Mammary epithelial cell (primary cell): Measurements from ENCODE around the gene KSR2.

ENCODE experiments used
- EZH2 ChIP-seq: IDR thresholded peaks from 2 replicates; pipeline ENCODE4 v1.6.1; 2012; ENCODE audit warnings: low read length, inconsistent platforms, borderline replicate concordance
- TF ChIP-seq, protein P1 (sequence below), 2 donors: IDR thresholded peaks in 1 of 2; conservative IDR thresholded peaks in 1 of 2; 2 replicates each; pipeline ENCODE4 v1.5.1; 2011 to 2012; ENCODE audit warnings: inconsistent platforms in 2 of 2, low read length in 2 of 2, mild to moderate bottlenecking in 2 of 2, control low read depth in 1 of 2, low read depth in 1 of 2; ENCODE audit not compliant: insufficient read depth in 1 of 2; ENCODE audit errors: extremely low read depth in 1 of 2

GRCh38 chr12:117733549-117733805, 235.3 kb downstream of the KSR2 start:
- no peak for TF ChIP-seq EZH2
- TF ChIP-seq, protein P1, sequence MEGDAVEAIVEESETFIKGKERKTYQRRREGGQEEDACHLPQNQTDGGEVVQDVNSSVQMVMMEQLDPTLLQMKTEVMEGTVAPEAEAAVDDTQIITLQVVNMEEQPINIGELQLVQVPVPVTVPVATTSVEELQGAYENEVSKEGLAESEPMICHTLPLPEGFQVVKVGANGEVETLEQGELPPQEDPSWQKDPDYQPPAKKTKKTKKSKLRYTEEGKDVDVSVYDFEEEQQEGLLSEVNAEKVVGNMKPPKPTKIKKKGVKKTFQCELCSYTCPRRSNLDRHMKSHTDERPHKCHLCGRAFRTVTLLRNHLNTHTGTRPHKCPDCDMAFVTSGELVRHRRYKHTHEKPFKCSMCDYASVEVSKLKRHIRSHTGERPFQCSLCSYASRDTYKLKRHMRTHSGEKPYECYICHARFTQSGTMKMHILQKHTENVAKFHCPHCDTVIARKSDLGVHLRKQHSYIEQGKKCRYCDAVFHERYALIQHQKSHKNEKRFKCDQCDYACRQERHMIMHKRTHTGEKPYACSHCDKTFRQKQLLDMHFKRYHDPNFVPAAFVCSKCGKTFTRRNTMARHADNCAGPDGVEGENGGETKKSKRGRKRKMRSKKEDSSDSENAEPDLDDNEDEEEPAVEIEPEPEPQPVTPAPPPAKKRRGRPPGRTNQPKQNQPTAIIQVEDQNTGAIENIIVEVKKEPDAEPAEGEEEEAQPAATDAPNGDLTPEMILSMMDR (conservative IDR thresholded peaks at IDR 0.05 in 1 of 2, IDR thresholded peaks at IDR 0.05 in 1 of 2; ENCODE audit: extremely low read depth in 1 of 2, insufficient read depth in 1 of 2, low read depth in 1 of 2, low read length in 2 of 2) = no peak
